ENCODE results near the gene CD82.
A peak's percentile ranks its signal among the peaks of the same experiment; 100 is the strongest.

The CD82 gene

DNA sequence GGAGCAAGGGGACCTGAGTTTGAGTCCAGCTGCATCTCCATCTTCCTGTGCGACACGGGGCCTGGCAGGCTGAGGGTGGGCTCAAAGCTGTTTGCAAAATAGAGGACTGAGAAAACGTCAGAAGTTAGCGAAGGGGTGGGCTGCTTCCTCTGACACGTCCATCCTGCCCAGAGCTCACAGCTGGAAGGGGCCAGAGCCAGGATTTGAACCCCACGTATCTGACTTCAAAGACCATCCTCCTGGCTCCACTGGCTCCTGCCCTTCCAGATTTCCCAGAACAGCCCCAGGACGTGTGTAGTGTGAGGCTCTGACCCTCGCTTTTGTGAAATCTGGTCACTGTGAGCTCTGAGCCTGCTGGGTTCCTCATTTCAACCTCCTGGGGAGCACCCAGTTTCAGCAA, 56.3 kb downstream of the CD82 start:
- no peak for DNase-seq
- in situ Hi-C loops (cut with MboI; ENCODE audit: low pct_unique_long_range_greater_than_20kb, low sequenced_read_pairs), result loop anchor here (10.0 kb wide), 1 partner anchor 293 kb away; no protein-coding TSS in a partner anchor

DNA sequence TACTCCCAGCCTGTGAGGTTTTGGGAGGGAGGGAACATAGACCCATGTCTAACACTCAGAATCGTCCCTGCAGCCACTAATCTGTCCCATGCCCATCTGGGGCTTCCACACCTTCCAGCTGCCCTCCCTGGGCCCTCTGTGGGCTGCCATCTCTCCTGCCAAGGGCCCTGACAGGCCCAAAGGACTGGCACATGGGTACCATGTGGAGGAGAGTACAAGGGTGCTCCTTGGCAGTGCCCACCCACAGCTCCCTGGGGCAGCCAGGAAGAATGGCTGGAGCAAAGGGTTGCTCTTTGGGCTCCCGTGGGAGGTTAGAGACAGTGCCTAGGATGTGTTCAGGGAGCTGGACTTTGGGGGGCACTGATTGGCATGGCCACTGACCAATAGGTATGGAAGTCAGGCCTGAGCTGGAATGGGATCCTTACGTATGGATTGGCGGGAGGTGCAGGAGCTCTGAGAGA, 56.8 kb downstream of the CD82 start:
- in situ Hi-C loops (cut with MboI; ENCODE audit: low pct_unique_long_range_greater_than_20kb, low sequenced_read_pairs), result loop anchor here (10.0 kb wide), 1 partner anchor 293 kb away; no protein-coding TSS in a partner anchor
- DNase-seq, result no peak

DNA sequence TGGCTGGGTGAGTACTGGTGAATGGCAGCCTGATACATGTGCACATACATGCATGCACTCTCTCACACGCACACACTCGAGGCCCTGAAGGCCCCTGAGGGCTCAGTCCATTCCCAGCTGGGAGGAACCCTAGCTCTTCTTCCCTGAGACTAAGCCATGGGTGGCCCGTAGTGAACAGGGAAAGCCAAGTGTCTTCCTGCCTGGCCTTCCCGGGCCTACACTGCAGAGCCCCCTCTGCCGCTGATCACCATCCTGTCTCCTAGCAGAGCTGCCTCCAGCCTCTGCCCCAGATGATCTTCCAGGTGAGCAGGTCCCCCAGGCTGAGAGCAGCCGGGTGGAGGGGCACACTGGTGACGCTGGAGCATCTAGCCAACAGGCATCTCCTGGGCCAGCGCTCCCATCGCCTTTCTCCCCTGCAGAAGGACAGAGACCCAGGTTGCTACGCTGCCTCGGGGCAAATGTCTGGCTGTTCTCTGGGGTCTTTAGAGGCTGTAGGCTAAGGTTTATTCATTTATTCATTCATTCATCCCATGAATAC, 57.3 kb downstream of the CD82 start:
- no peak for DNase-seq
- in situ Hi-C loops (cut with MboI; ENCODE audit: low pct_unique_long_range_greater_than_20kb, low sequenced_read_pairs), result loop anchor here (10.0 kb wide), 1 partner anchor 292 kb away; no protein-coding TSS in a partner anchor

DNA sequence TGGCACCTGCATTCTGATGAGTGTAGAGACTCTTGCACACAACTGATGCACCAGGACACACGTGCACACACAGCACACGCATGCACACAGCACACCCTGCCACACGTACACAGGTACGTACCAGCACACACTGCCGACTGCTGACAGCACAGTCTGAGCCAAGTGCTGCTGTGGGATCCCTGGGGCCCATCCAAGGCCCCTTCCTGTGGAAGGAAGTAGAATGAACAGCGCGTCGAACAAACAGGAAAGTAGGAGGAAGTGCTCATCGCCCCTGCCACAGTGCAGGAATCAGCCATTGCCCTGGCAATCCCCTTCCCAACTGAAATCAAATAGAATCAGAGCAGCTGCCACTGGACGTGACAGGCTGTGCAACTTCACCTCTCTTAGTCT, 57.9 kb downstream of the CD82 start:
- in situ Hi-C loops (cut with MboI; ENCODE audit: low pct_unique_long_range_greater_than_20kb, low sequenced_read_pairs), result loop anchor here (10.0 kb wide), 1 partner anchor 291 kb away; no protein-coding TSS in a partner anchor
- DNase-seq, result no peak

DNA sequence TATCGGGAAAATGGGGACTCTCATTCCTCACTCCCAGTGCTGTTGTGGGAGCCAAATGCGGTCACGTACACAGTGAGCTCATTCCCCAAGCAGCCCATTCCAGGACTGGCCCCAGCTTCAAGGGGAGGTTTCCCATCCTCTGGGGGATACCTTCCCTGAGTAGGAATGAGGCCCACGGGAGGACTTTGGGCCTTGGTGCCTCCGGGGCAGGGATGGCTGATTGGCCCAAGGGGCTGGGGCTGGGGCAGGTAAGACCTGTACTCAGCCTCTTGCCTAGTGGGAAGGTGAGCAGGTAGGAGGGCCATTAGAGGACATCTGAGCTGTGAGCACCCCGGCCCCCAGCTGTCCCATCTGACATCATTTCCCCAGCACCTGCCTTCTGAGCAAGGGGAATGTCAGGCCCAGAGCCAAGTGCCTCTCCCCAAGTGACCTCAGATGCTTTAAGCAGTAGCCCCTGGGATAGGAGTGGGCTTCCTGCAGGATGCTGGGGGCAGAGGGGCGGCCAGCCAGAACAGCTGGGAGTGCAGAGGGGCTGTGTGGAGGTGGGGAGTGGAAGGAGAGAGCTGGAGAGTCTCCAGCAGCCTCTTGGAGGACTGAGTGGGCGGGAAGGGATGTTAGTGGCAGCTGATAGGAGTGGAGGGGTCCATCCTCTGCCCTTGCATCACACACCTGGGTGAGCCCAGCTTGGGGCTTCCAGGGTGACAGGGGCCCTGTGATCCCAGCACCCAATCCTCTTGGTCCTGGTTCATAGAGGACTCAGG, 58.4 kb downstream of the CD82 start:
- in situ Hi-C loops (cut with MboI; ENCODE audit: low pct_unique_long_range_greater_than_20kb, low sequenced_read_pairs), result loop anchor here (10.0 kb wide), 1 partner anchor 291 kb away; no protein-coding TSS in a partner anchor
- DNase-seq, result no peak

DNA sequence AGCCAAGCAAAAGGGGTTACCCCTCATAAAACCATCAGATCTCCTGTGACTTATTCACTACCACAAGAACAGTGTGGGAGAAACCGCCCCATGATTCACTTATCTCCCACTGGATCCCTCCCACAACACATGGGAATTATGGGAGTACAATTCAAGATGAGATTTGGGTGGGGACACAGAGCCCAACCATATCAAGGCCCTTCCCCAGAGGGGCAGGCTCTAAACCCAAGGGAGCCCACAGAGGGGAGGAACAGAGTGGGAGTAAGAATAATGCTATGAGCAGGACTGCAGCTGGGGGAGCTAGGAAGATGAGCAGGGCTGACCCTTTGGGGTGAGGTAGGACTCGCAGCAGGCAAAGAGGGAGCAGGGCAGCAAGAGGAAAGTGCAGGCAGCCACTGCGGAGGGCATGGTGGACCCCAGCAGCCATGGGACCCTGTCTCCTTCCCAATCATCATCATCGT, 59.3 kb downstream of the CD82 start:
- in situ Hi-C loops (cut with MboI; ENCODE audit: low pct_unique_long_range_greater_than_20kb, low sequenced_read_pairs), result loop anchor here (10.0 kb wide), 1 partner anchor 290 kb away; no protein-coding TSS in a partner anchor
- DNase-seq, result no peak

DNA sequence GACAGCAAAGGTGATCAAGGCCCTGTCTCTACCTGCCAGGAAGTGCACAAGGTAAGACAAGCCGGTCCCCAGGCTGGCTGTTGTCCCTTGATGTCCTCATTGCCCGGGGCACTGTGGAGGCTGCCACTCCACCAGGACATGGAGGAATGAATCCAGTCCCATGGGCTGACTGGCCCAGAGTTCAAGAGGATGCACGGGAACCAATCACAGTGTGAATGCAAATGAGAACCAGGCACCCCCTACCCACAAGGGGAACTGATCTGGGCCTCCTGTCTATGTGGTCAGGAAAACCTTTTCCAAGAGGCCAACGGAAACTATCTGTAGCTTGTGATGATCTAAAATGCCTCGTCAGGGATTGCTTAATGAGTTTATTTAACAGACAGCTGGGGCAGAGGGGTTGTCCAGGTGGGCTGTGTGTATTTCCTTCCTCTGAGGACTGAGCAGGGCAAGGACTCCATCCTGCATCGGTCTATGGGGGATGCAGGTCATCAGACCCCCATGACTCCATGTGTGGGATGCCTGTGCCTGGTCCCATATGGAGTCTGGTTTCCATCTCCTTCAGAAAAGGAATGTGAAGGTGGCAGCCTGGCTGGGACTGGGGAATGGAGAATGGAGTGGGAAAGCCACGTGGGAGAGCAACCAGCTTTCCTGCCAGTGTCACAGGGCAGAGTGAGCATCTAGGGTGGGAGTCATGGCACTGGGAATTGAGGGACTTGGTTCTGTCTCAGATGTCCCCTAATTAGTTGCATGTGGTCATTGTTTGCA, 60.5 kb downstream of the CD82 start:
- in situ Hi-C loops (cut with MboI; ENCODE audit: low pct_unique_long_range_greater_than_20kb, low sequenced_read_pairs), result loop anchor here (10.0 kb wide), 1 partner anchor 289 kb away; no protein-coding TSS in a partner anchor
- peak; percentile 33 for DNase-seq

DNA sequence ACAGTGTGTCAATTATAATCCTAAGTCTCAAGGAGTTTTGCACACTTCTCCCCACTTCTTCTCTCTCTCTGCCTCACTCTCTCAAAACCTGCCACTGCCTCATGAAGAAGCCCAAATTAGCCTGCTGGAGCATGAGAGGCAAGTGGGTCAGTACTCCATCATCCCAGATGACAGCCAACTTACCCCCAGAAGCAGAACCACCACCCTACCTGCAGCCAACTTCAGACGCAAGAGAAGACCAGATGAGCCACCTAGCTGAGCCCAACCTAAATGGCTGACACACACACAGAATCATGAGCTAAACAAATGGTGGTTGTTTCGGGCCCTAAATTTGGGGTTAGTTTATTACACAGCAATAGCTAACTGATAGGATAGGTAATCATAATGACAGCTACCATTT, 61.2 kb downstream of the CD82 start:
- in situ Hi-C loops (cut with MboI; ENCODE audit: low pct_unique_long_range_greater_than_20kb, low sequenced_read_pairs), result loop anchor here (10.0 kb wide), 1 partner anchor 288 kb away; no protein-coding TSS in a partner anchor
- no peak for DNase-seq

DNA sequence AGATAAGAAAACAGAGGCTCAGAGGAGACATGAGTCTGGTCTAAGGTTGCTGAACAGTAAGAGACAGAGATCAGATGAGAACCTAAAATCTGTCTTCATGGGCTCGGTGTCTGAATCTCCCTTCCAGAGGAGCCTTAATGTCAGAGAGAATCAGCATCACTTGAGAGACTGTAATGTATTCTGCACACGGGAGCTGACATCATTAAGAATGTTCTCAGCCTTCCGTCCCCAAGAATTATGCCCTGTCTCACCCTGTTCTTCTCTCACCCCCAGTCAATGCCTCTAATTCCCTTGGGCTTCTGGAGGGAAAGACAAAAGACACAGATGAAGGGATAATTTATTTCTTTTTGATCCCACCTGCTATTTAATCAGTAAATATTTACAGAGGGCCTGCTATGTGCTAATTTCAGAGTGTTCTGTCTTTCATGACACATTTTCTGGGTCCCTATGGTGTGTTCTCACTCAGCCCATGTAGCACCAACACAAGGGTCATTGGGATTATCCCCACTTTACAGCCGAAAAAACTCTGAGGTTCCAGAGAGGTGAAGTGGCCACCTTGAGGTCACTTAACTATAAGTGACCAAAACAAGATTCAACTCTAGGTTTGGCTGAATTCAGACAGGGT, 61.8 kb downstream of the CD82 start:
- no peak for DNase-seq
- in situ Hi-C loops (cut with MboI; ENCODE audit: low pct_unique_long_range_greater_than_20kb, low sequenced_read_pairs), result loop anchor here (10.0 kb wide), 1 partner anchor 288 kb away; no protein-coding TSS in a partner anchor

DNA sequence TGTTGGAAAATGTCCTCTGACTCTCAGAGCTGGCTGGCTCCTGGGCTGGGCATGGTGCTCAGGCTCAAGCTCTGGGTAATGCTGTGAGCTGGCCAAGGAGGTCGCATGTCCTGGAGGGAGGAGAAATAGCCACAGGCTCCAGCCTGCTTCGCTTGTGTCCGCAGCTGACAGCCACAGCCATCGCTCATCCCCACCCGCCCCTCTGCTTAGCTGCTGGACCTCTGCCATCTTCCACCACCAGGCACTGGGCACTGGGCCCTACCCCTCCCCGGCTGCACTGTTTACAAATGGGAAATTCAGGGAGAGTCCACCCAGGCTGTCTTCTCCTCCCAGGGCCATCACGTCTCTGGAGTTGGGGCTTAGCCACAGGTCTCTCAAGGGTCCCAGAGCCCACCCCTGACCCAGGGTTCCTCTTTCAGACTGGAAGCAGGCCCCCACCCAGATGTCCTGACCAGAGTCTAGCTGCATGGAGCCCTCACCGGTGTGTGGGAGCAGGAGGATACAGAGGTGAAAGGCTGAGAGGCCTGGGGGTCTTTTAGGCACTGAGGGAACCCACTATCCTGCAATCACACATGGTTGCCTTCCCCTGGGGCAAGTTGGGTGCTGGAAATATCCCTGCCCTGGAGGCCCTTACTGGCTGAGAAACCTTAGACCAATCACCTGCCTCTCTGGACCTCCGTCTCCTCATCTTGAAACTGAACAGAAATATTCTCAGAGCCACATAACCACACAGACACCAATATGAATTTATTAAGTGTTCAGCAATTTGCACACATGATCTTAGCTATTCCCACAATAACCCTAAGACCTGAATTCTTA, 62.7 kb downstream of the CD82 start:
- no peak for DNase-seq
- in situ Hi-C loops (cut with MboI; ENCODE audit: low pct_unique_long_range_greater_than_20kb, low sequenced_read_pairs), result loop anchor here (10.0 kb wide), 1 partner anchor 287 kb away; no protein-coding TSS in a partner anchor

DNA sequence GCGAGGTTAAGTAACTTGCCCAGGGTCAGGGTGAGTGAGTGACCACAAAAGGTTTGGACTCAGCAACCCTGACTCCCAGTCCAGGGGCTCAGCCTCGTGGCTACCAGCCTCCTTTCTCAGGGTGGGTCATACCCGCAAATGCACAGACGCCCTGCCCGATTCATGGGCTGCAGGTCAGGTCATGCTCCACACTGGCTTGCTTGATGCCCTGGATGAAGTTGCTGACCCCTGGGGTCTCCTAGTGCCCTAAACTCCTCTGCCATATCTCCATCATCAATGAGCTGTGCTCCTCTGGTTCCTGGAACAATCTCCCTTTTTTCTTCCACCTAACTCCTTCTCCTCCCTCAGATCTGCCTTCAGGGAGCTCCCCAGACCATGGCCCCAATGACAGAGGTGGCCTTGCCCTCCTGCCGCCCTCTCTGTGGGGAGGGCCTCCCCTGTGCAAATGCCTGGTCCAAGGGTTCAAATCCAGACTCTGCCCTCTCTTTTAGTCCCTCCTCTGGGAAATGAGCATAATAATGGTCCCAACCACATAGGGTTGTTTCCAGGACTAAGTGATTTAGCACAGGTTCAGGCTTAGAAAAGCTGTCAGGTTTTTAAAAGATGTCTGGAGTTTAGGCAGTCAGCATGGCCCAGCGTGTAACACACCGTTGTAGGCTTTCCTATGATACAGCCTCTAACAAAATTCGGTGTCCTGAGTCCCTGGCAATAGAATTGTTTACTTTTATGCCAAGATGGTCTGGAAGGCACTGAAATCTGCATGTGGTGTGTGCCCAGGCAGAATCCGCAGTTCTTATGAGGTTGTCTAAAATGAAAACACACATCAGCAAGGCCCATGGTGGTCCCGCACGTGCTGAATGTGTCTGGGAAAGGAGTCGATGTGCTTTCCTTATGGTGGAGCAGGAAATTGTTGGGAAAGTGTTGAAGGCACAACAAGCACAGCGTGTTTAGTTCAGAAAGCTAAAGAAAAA, 63.6 kb downstream of the CD82 start:
- DNase-seq, result no peak
- in situ Hi-C loops (cut with MboI; ENCODE audit: low pct_unique_long_range_greater_than_20kb, low sequenced_read_pairs), result loop anchor here (10.0 kb wide), 1 partner anchor 286 kb away; no protein-coding TSS in a partner anchor

DNA sequence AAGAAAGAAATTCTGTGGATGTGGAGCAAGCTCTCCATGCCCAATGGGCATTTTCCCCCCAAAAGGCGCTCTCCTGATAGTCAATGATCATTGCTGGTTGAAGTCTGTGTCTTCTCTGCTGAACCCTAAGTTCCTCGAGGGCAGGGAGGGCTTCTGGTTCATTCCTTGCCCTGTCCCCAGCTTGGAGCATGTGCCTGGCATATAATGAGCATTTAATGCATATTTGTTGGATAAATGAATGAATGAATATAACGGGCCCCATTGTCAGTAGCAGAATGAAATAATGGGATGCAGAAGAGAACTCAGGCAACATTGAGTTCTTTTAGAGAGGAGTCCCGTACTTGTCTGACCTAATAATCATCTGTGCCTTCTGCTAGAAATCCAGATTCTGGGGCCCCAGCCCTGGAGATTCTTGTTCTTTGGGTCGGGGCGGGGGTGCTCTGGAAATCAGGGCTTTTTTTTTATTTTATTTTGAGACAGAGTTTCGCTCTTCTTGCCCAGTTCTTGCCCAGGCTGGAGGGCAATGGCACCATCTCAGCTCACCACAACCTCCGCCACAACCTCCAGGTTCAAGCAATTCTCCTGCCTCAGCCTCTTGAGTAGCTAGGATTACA, 64.4 kb downstream of the CD82 start:
- in situ Hi-C loops (cut with MboI; ENCODE audit: low pct_unique_long_range_greater_than_20kb, low sequenced_read_pairs), result loop anchor here (10.0 kb wide), 1 partner anchor 285 kb away; no protein-coding TSS in a partner anchor
- no peak for DNase-seq

DNA sequence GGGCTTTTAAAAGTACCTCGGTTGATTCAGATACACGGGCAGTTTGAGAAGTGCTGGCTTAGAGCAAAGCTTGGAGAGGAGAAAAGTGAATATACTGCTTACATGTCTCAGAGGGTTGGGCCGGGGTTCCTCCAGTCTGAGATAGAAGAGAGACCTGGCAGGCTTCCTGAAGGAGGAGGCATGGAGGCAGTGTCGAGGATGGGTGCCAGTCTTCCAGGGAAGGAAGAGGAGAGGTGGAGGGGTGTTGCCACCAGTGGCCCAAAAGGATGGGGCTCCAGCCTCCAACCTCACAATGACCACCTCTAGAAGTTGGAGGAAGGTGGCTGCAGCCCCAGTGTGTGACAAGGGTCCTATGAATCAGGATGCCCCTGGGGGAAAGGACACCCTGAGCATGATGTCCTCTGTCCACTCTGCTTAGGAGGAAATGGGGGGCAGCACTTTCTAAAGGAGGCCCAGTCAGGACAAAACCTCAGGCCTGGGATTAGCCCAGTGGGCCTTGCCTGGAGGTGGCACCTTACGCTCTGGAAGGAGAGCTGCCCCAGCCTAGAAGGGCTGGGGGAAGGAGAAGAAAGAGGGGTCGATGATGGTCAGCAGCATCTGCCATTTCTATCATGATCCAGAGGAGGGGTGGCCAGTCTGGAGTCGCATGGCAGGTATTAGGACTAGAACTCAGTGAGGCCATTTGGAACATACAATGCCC, 65.2 kb downstream of the CD82 start:
- DNase-seq, result no peak

DNA sequence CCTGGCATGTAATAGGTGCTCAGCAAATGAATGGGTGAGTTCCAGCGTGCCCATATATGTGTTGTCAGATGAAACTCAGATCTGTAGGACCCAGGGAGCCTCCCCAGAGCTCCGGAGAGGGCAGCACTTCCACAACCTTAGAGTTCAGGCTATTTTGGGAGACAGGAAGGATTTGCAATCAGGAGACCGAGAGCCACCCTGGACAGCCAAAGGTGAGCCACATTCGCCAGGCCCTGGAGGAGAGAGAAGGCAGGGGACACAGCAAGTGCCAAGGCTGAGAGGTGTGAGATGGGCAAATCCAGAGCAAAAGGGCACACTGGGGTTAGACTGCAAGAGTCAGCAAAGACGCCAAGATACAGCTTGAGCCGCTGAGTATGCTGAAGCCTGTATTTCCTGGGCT, 66.4 kb downstream of the CD82 start:
- in situ Hi-C loops (cut with MboI; ENCODE audit: low pct_unique_long_range_greater_than_20kb, low sequenced_read_pairs), result no loop called here
- DNase-seq, result no peak

More for the DNA sequence above, 65.2 kb downstream of the CD82 start:
- in situ Hi-C loops (cut with MboI; ENCODE audit: low pct_unique_long_range_greater_than_20kb, low sequenced_read_pairs), result no loop called here

DNA sequence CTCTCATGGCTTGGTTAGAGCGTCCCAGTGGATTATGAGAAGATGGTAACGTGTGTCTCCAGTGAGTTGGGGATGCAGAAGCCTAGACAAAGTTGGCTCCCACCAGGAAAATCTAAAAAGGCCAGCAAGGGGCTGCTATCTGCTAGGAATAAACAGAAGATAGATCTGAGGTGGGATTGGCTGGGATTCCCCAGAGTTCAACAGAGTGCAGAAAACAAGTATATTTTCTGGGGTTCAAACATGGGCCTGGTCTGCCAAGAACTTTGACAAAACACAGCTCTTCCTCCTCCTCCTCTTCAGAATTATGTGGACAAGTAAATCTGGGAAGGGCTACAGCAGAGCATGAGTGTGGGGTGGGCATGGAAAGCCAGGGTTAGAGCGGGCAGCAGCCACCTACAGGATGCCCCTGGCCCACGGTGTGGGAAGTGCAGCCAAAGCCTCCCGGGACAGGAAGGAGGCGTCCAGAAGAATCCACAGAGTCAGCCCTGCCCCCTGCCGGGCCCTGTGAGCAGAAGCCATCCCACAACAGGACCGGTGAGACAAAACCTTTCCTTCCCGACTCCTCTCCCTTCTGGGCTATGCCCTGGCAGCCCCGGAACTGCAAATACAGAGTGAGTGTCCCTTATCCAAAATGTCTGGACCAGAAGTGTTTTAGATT, 67.1 kb downstream of the CD82 start:
- in situ Hi-C loops (cut with MboI; ENCODE audit: low pct_unique_long_range_greater_than_20kb, low sequenced_read_pairs), result no loop called here
- peak; percentile 48 for DNase-seq

DNA sequence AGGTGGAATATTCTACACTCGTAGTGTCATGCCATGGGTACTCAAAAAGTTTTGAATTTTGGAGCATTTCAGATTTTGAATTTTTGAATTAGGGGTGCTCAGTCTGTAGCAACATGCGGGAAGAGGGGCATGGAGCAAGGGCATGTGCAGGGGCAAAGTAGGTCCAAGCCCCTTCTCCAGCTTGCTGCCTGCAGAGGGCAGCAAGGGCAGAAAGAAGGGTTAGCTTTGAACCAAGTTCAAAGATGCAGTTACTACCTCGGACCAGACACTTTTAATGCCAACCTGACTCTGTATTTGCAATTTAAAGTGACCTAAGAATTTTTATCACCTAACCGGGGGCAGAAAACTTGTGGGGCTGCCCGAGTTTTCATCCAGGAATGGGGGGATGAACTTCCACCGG, 68.2 kb downstream of the CD82 start:
- in situ Hi-C loops (cut with MboI; ENCODE audit: low pct_unique_long_range_greater_than_20kb, low sequenced_read_pairs), result no loop called here
- no peak for DNase-seq

Data from KBM-7 (cell line).